Parathyroid adenoma (tissue), 2 donors: ENCODE data around the gene COTL1.

Source experiments
- H2AFZ ChIP-seq: fragments of 300-600 bp; sonication (generic); one replicate; pipeline ENCODE4 v1.7.0; 2017; ENCODE audit warnings: antibody characterized with exemption, mild to moderate bottlenecking
- H3K27ac ChIP-seq: fragments of 300-600 bp; sonication (generic); one replicate; pipeline ENCODE4 v1.7.0; 2017
- H3K27me3 ChIP-seq: fragments of 300-600 bp; sonication (generic); one replicate; pipeline ENCODE4 v1.7.0; 2017; ENCODE audit warnings: low read length; ENCODE audit not compliant: control insufficient read depth, insufficient read depth
- H3K36me3 ChIP-seq: fragments of 300-600 bp; sonication (generic); one replicate; pipeline ENCODE4 v1.7.0; 2017; ENCODE audit warnings: low read length; ENCODE audit not compliant: control insufficient read depth, insufficient read depth
- H3K4me1 ChIP-seq: fragments of 300-600 bp; sonication (generic); one replicate; pipeline ENCODE4 v1.7.0; 2017; ENCODE audit warnings: control low read depth
- H3K4me2 ChIP-seq: fragments of 300-600 bp; sonication (generic); one replicate; pipeline ENCODE4 v1.7.0; 2017; ENCODE audit warnings: low read length
- H3K4me3 ChIP-seq: fragments of 300-600 bp; sonication (generic); one replicate; pipeline ENCODE4 v1.7.0; 2017; ENCODE audit warnings: low read depth, low read length
- H3K79me2 ChIP-seq: fragments of 300-600 bp; sonication (generic); one replicate; pipeline ENCODE4 v1.7.0; 2017; ENCODE audit warnings: control low read depth
- H3K9ac ChIP-seq: fragments of 300-600 bp; sonication (generic); one replicate; pipeline ENCODE4 v1.7.0; 2017; ENCODE audit warnings: mild to moderate bottlenecking
- H3K9me3 ChIP-seq: fragments of 300-600 bp; sonication (generic); one replicate; pipeline ENCODE4 v1.7.0; 2017; ENCODE audit warnings: low read length; ENCODE audit not compliant: control insufficient read depth
- TF ChIP-seq, protein P1 (sequence below): fragments of 300-600 bp; sonication (generic); IDR thresholded peaks from one replicate; pipeline ENCODE4 v1.7.0; 2017; ENCODE audit warnings: antibody characterized with exemption, mild to moderate bottlenecking
- donor health status: primary hyperparathyroidism.

The COTL1 gene, protein sequence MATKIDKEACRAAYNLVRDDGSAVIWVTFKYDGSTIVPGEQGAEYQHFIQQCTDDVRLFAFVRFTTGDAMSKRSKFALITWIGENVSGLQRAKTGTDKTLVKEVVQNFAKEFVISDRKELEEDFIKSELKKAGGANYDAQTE

DNA sequence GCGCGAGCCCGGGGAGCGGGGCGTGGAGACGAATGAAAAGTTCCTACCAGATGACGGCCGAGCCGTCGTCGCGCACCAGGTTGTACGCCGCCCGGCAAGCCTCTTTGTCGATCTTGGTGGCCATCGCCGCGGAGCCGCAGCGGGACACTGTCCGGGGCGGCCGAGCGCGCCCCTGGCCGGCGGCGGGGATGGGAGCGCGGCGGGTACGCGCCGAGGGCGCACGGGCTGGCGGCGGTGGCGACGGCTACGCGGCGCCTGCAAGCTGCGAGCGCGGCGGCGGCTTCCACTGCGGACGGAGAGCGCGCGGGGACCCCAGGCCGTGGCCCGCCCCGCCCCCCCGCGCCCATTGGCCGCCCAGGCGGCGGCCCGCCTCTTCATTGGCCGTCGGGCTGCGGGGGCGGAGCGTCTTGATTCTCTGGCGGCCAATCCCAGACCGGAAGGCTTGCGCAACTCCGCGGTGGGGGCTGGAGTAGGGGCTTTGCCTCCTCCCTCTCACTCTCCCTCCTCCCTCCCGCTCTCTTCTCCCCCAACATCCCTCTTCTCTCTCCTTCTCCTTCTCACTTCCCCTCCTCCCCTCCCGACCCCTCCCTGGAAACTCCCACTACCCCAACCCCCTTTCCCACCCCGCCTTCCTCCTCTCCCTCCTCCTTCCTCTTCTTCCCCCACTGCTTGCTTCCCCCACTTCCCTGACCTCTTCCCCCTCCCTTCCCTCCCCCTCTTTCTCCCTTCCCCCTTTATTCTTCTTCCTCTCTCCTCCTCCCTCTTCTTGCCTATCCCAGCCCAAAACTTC, at the start of gene COTL1:
TSS of gene COTL1 (minus strand) at position 288 of the 790 bp plus-strand sequence. CDS start at position 124, 164 bp downstream.
- Histone ChIP-seq H3K4me3 (peak within 1 kb of the TSS; percentile 77), H3K79me2 (no peaks in the 10 kb centered on the region), H3K27me3 (no peaks in the 10 kb centered on the region), H3K27ac (peak within 1 kb of the TSS; percentile 16), H3K36me3 (no peaks in the 10 kb centered on the region), H2AFZ (peak within 1 kb of the TSS; percentile 75), H3K4me1 (no peaks in the 10 kb centered on the region), H3K9me3 (no peaks in the 10 kb centered on the region), H3K4me2 (peak within 1 kb of the TSS; percentile 96), H3K9ac (no peak within 1 kb of the TSS)
- TF ChIP-seq, protein P1, sequence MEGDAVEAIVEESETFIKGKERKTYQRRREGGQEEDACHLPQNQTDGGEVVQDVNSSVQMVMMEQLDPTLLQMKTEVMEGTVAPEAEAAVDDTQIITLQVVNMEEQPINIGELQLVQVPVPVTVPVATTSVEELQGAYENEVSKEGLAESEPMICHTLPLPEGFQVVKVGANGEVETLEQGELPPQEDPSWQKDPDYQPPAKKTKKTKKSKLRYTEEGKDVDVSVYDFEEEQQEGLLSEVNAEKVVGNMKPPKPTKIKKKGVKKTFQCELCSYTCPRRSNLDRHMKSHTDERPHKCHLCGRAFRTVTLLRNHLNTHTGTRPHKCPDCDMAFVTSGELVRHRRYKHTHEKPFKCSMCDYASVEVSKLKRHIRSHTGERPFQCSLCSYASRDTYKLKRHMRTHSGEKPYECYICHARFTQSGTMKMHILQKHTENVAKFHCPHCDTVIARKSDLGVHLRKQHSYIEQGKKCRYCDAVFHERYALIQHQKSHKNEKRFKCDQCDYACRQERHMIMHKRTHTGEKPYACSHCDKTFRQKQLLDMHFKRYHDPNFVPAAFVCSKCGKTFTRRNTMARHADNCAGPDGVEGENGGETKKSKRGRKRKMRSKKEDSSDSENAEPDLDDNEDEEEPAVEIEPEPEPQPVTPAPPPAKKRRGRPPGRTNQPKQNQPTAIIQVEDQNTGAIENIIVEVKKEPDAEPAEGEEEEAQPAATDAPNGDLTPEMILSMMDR = no peak

DNA sequence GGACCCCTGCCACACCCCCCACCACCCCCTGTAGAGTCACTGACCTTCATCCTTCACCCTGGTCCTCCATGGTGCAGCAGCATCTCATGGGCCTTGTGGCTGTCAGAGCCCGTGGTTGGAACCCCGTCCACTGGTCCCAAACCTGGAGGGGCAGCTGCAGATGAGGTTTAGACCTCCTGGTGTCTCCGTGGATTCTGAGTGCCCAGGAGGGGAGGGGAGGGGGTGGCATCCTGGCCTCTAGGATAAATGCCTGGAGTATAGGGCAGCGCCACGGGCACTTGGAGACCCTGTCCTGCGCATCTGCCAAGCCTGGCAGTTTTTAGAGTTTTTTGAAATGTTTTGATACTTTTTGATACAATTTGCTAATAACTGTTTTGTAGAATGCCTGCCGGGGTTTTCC, 48.0 kb upstream of the COTL1 start:
- H3K4me3 ChIP-seq = no peak overlapping the region
- H3K79me2 ChIP-seq = peaks cover 5% of the 10 kb centered on the region
- no peak overlapping the region for H3K27ac ChIP-seq
- TF ChIP-seq, protein P1 = no peak
- no peak overlapping the region for H3K9ac ChIP-seq
- no peak overlapping the region for H2AFZ ChIP-seq
- H3K4me2 ChIP-seq = no peak overlapping the region
- H3K36me3 ChIP-seq = no peaks in the 10 kb centered on the region
- H3K4me1 ChIP-seq = no peaks in the 10 kb centered on the region
- no peaks in the 10 kb centered on the region for H3K9me3 ChIP-seq
- H3K27me3 ChIP-seq = no peaks in the 10 kb centered on the region

DNA sequence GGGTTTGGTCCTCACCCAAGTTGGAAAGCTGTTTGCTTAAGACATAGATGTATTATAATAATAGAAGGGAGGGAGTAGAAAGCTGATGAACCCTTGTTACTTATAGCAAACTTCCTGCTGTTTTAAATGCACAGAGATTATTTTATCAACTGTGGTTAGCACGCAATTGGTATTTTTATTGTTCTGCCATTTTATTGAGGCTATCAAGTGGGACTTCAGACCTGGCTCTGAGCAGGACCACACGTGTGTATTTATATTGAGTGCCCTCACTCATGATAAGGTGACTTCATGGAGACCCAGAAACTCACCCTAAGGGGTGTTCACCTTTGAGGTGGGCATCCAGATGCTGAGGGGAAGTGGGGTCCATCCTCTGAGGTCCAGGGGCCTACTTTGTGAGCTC, 47.5 kb upstream of the COTL1 start:
- H3K27me3 ChIP-seq = no peaks in the 10 kb centered on the region
- TF ChIP-seq, protein P1 = no peak
- H3K4me3 ChIP-seq = no peak overlapping the region
- H3K9me3 ChIP-seq = no peaks in the 10 kb centered on the region
- H3K27ac ChIP-seq = no peak overlapping the region
- no peak overlapping the region for H3K9ac ChIP-seq
- H3K36me3 ChIP-seq = no peaks in the 10 kb centered on the region
- no peak overlapping the region for H2AFZ ChIP-seq
- H3K79me2 ChIP-seq = peaks cover 5% of the 10 kb centered on the region
- no peak overlapping the region for H3K4me2 ChIP-seq
- no peaks in the 10 kb centered on the region for H3K4me1 ChIP-seq

DNA sequence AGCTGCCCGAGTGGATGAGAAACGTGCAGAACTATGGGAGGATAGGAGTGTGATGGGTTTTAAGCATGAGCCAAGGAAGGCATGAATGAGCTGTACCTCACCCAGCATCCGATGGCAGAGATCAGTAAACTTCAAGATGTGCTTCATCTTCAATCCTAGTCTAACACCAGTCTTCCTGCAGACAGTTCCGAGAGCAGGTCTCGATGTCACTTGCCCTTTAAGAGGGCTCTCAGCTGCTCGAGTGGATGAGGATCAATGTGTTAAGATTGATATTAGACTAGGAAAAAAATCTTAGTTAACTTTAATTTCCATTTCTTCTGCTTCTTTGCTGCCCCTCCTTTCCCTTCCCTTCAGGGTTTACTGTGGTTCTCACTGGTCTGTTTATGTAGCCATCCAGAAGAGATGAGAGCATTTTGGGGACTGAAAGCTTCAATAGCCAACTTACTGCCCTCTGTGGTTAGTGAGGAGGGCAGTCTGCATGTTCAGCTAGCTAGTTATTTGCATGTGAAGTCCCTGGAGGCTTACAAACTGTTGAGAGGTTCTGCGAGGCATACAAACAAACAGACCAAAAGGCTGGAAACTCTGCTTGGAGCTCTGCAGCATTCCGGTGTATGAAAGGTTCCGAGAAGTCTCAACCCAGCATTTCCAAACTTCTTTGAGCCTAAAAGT, 45.7 kb upstream of the COTL1 start:
- Histone ChIP-seq H3K27me3 (no peaks in the 10 kb centered on the region), H3K4me2 (no peak overlapping the region), H3K36me3 (no peaks in the 10 kb centered on the region), H2AFZ (no peak overlapping the region), H3K79me2 (peaks cover 8% of the 10 kb centered on the region), H3K4me3 (no peak overlapping the region), H3K27ac (no peak overlapping the region), H3K9ac (no peak overlapping the region), H3K4me1 (no peaks in the 10 kb centered on the region), H3K9me3 (no peaks in the 10 kb centered on the region)
- TF ChIP-seq, protein P1 = no peak
